ENCODE results near the gene KCTD19.
A peak's percentile ranks its signal among the peaks of the same experiment; 100 is the strongest.

The KCTD19 gene

GRCh38 chr16:67270931-67271338 is 55.6 kb downstream of the KCTD19 start:
- H3K9me3 Mint-ChIP-seq: no peaks in the 10 kb centered on the region
- H3K4me1 Mint-ChIP-seq: no peaks in the 10 kb centered on the region
- H3K27me3 Mint-ChIP-seq: peaks cover 2% of the 10 kb centered on the region

DNA sequence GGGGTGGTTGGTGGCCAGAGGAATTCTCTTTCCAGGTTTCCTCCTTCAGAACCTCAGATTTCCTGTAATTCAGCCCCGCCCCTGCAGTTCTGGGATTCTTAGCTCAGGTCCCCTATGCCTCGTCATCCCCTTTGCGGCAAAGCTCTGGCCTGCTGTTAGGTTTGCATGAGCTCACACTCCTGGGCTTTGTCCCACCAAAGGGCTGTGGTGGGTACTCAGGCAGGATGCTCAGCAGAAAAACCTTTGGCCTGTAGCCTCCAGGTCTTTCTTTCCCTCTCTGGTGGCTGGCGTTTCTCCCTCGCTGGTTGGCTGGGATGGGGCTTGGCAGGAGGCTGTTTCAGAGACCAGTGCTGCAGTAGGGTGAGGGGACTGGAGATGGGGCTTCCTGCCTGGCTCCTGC is 56.8 kb downstream of the KCTD19 start:
- CTCF ChIA-PET: interaction anchor here (1.2 to 1.8 kb wide), 2 partner anchors 9 to 158 kb away, joined by 3 to 8 read pairs; partner anchors contain the start of gene PLEKHG4
- H3K36me3 Mint-ChIP-seq: no peaks in the 10 kb centered on the region
- H3K27ac Mint-ChIP-seq: no peak overlapping the region
- H3K9me3 Mint-ChIP-seq: no peaks in the 10 kb centered on the region
- no peak for DNase-seq
- peaks cover 10% of the 10 kb centered on the region for H3K27me3 Mint-ChIP-seq
- no peak overlapping the region for H3K4me3 Mint-ChIP-seq
- H3K4me1 Mint-ChIP-seq: no peaks in the 10 kb centered on the region

More at GRCh38 chr16:67270931-67271338, 55.6 kb downstream of the KCTD19 start:
- CTCF ChIA-PET: interaction anchor here (1.0 to 1.2 kb wide), 2 partner anchors 10 to 128 kb away, joined by 3 to 4 read pairs; no protein-coding TSS in a partner anchor
- no peak overlapping the region for H3K27ac Mint-ChIP-seq
- peaks cover 1% of the 10 kb centered on the region for H3K36me3 Mint-ChIP-seq
- no peak overlapping the region for H3K4me3 Mint-ChIP-seq
- no peak for DNase-seq

- Mint-ChIP-seq H3K4me1 (no peaks in the 10 kb centered on the region), H3K4me3 (no peak overlapping the region), H3K9me3 (no peaks in the 10 kb centered on the region), H3K27me3 (peaks cover 24% of the 10 kb centered on the region), H3K36me3 (no peaks in the 10 kb centered on the region), H3K27ac (no peak overlapping the region)
- no peak for DNase-seq
- CTCF ChIA-PET: no interaction called here
These were observed 58.4 kb downstream of the KCTD19 start for GRCh38 chr16:67268136-67268579.

GRCh38 chr16:67265834-67266233 is 60.7 kb downstream of the KCTD19 start:
- no peaks in the 10 kb centered on the region for H3K9me3 Mint-ChIP-seq
- no peaks in the 10 kb centered on the region for H3K36me3 Mint-ChIP-seq
- H3K4me1 Mint-ChIP-seq: no peaks in the 10 kb centered on the region
- no peak for DNase-seq
- H3K27me3 Mint-ChIP-seq: peaks cover 36% of the 10 kb centered on the region
- no peak overlapping the region for H3K27ac Mint-ChIP-seq
- CTCF ChIA-PET: interaction anchor here (1.1 kb wide), 1 partner anchor 134 kb away, joined by 5 read pairs; no protein-coding TSS in a partner anchor
- H3K4me3 Mint-ChIP-seq: no peak overlapping the region

- Mint-ChIP-seq H3K27ac (no peak overlapping the region), H3K27me3 (peaks cover 42% of the 10 kb centered on the region), H3K9me3 (no peaks in the 10 kb centered on the region), H3K36me3 (no peaks in the 10 kb centered on the region), H3K4me3 (no peak overlapping the region), H3K4me1 (no peaks in the 10 kb centered on the region)
- DNase-seq: no peak
- CTCF ChIA-PET: interaction anchor here (0.8 to 1.4 kb wide), 3 partner anchors 13 to 62 kb away, joined by 3 to 5 read pairs (median 3); partner anchors contain the start of genes LRRC36 and SLC9A5
These were observed 61.7 kb downstream of the KCTD19 start for GRCh38 chr16:67264866-67265265.

DNA sequence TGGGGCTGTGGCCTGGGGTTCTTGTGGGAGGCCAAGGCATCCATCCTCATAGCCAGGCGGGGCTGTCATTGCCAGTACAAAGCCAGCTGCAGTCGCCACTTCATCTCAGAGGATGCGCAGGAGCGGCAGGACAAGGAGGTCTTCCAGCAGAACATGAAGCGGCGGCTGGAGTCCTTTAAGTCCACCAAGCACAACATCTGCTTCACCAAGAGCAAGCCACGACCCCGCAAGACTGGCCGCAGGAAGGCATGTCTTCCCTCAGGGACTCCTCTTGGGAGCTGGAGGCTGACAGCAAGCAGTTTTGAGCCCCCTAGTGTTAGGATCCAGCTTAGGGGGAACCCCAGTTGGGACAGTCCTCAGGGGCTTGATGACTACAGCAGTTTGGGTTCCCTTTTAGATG is 62.3 kb downstream of the KCTD19 start:
- Mint-ChIP-seq H3K4me3 (no peak overlapping the region), H3K27me3 (peaks cover 45% of the 10 kb centered on the region), H3K9me3 (no peaks in the 10 kb centered on the region), H3K4me1 (no peaks in the 10 kb centered on the region), H3K36me3 (no peaks in the 10 kb centered on the region), H3K27ac (no peak overlapping the region)
- CTCF ChIA-PET: interaction anchor here (0.8 to 1.5 kb wide), 3 partner anchors 13 to 164 kb away, joined by 3 to 5 read pairs (median 5); partner anchors contain the start of gene SLC9A5
- DNase-seq: no peak

DNA sequence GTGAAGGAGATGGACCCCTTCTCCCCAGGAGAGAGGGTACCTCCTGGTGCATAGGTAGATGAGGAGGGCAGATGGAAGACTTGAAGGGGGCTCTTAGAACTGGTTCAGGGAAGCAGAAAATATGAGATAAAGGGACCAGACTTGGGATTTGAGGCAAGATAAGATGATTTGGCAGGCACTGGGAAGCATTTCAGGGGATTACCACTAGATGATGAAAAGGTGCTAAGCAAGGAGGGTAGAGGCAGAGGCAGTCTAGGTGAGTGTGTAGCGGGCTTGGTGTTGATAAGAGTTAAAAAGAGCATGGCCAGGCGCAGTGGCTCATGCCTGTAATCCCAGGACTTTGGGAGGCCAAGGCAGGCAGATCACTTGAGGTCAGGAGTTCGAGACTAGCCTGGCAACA is 63.3 kb downstream of the KCTD19 start:
- no peaks in the 10 kb centered on the region for H3K4me1 Mint-ChIP-seq
- CTCF ChIA-PET: interaction anchor here (1.5 kb wide), 1 partner anchor 165 kb away, joined by 5 read pairs; no protein-coding TSS in a partner anchor
- no peak for DNase-seq
- H3K27ac Mint-ChIP-seq: no peak overlapping the region
- no peaks in the 10 kb centered on the region for H3K36me3 Mint-ChIP-seq
- H3K27me3 Mint-ChIP-seq: peaks cover 45% of the 10 kb centered on the region
- H3K4me3 Mint-ChIP-seq: no peak overlapping the region
- no peaks in the 10 kb centered on the region for H3K9me3 Mint-ChIP-seq

GRCh38 chr16:67260426-67261063 is 66.0 kb downstream of the KCTD19 start:
- CTCF ChIA-PET: interaction anchor here (0.6 to 2.5 kb wide), 25 partner anchors 11 to 254 kb away, joined by 3 to 27 read pairs (median 4); partner anchors contain the start of genes FHOD1, KCTD19, LRRC36 and TPPP3
- no peaks in the 10 kb centered on the region for H3K9me3 Mint-ChIP-seq
- H3K4me3 Mint-ChIP-seq: no peak overlapping the region
- no peaks in the 10 kb centered on the region for H3K36me3 Mint-ChIP-seq
- peaks cover 46% of the 10 kb centered on the region for H3K27me3 Mint-ChIP-seq
- DNase-seq: peak; percentile 59
- no peaks in the 10 kb centered on the region for H3K4me1 Mint-ChIP-seq
- no peak overlapping the region for H3K27ac Mint-ChIP-seq

DNA sequence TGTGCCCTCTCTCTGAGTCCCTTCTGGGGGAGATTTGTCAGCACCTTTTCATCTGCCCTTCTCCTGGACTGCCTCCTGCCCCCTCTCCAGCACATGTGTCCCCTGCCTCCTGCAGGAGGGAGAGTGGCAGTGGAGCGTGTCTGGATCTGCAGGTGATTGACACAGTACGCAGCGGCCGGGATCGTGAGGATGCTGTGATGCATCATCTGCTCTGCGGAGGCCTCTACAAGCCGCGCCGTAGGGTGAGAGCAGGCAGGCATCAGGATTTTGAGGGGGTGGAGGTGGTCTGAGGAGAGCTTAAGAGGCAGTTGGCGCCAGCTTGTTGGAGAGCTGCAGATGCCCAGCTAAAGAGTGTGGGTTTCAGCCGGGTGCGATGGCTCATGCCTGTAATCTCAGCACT is 66.8 kb downstream of the KCTD19 start:
- no peak for DNase-seq
- CTCF ChIA-PET: interaction anchor here (1.1 to 2.5 kb wide), 11 partner anchors 15 to 307 kb away, joined by 3 to 27 read pairs (median 7); partner anchors contain the start of genes KCTD19 and LRRC36
- H3K4me1 Mint-ChIP-seq: no peaks in the 10 kb centered on the region
- no peaks in the 10 kb centered on the region for H3K36me3 Mint-ChIP-seq
- no peaks in the 10 kb centered on the region for H3K9me3 Mint-ChIP-seq
- peaks cover 41% of the 10 kb centered on the region for H3K27me3 Mint-ChIP-seq
- no peak overlapping the region for H3K4me3 Mint-ChIP-seq
- no peak overlapping the region for H3K27ac Mint-ChIP-seq

DNA sequence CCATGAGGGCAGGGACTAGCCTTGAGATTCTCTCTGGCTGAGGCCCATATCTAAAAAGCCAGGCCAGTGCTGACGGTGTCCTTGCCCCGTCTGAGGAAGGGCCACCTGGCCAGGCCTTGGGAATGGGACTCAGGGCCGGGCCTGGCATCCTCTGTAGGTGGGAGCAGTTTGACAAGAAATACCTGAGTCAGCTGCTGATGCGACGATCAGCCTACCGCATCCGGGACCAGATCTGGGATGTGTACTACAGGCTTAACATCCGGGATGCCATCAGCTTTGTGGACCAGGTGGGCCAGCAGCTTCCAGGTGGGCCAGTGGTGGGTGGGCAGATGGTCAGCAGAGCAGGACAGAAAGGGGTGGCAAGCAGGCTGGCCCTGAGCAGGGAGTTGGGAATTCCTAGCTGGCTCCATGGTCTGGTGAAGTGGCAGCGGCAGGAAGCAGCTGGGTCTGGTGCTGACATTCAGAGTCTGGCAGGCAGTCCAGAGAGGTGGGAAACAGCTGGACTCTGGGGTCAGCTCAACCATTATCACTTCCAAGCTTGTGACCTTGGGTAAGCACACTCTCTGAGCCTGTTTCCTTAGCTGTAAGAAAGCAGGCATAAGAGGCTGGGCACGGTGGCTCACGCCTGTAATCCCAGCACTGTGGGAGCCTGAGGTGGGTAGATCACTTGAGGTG is 68.2 kb downstream of the KCTD19 start:
- Mint-ChIP-seq H3K4me3 (no peak overlapping the region), H3K9me3 (no peaks in the 10 kb centered on the region), H3K27me3 (peaks cover 29% of the 10 kb centered on the region), H3K36me3 (no peaks in the 10 kb centered on the region), H3K27ac (no peak overlapping the region), H3K4me1 (no peaks in the 10 kb centered on the region)
- DNase-seq: no peak
- CTCF ChIA-PET: interaction anchor here (1.0 kb wide), 1 partner anchor 13 kb away, joined by 3 read pairs; no protein-coding TSS in a partner anchor

DNA sequence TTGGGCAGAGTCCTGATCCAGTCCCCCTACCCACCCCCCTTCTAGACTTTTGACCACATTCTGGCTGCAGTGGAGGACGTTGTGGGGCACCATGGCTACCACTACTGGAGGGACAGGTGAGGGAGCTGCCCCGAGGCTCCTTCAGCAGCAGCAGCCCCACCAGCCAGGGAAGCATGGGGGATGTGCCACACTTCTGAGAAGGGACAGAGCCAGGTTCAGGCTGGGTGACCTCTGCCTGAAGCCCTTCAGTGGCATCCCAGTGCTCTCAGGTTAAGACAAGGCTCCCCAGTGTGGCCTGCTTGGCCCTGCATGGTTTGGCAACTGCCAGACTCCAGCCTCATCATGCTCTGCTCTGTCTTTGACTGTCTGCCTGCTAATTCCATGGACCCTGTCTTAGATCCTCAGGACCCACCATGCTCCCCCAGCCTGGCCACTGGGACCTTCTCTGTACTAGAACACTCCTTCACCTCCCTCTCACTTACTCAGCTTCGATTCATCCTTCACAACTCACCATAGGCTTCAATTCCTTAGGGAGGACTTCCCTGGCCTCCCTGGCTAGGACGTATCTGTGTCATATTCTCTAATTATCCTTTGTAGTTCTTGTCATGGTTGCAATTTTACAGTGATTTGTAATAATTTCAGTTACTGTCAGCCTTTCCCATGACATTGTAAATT is 68.9 kb downstream of the KCTD19 start:
- Mint-ChIP-seq H3K4me1 (no peaks in the 10 kb centered on the region), H3K27me3 (peaks cover 26% of the 10 kb centered on the region), H3K36me3 (no peaks in the 10 kb centered on the region), H3K27ac (peak overlapping the region; percentile 2), H3K4me3 (no peak overlapping the region), H3K9me3 (no peaks in the 10 kb centered on the region)
- CTCF ChIA-PET: no interaction called here
- DNase-seq: no peak

DNA sequence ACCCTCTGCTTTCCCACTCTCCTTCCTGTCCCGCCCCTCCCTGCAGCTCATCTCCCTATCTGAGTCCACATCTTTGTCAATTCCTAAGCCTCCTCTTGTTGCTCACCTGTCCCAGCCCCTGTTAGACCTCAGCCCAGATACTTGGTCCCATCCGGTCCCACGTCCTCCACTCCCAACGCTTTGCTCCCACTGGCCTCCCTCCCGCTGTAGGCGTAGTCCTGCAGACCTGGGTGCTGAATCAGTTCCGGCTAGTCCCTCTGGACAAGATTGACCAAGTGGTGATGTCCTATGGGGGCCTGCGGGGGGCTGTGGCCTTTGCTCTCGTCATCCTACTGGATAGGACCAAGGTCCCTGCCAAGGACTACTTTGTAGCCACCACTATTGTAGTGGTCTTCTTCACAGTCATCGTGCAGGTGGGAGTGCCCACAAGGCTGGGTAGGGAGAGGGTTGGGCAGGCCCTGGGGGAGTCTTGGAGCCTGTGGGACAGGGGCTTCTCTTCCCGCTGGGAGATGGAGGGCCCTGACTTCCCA is 69.8 kb downstream of the KCTD19 start:
- CTCF ChIA-PET: interaction anchor here (0.7 kb wide), 1 partner anchor 191 kb away, joined by 3 read pairs; no protein-coding TSS in a partner anchor
- Mint-ChIP-seq H3K27me3 (peaks cover 28% of the 10 kb centered on the region), H3K4me1 (no peaks in the 10 kb centered on the region), H3K36me3 (no peaks in the 10 kb centered on the region), H3K9me3 (no peaks in the 10 kb centered on the region), H3K4me3 (no peak overlapping the region), H3K27ac (no peak overlapping the region)
- no peak for DNase-seq

- Mint-ChIP-seq H3K27ac (no peak overlapping the region), H3K4me3 (no peak overlapping the region), H3K36me3 (no peaks in the 10 kb centered on the region), H3K27me3 (peaks cover 25% of the 10 kb centered on the region), H3K4me1 (no peaks in the 10 kb centered on the region), H3K9me3 (no peaks in the 10 kb centered on the region)
- no peak for DNase-seq
- CTCF ChIA-PET: no interaction called here
These were observed 70.9 kb downstream of the KCTD19 start for GRCh38 chr16:67255553-67256221.

All from activated naive CD4-positive, alpha-beta T cell treated with anti-CD3 and anti-CD28 coated beads, Interleukin-2, amount 10 ng/mL, durations not matched to agents 7 days and 5 days (primary cell).